Measurements from ENCODE around the gene LINC00305. TPM values are rescaled to one million over a fixed set of nuclear protein-coding genes. Genes with fewer than 3 reads are reported as not detected.

Gene LINC00305
- total and polyA plus RNA-seq, 2 donors from 2014 or later: not detected

- intact Hi-C loops (cut with DNase I): no loop called here
- no peak for DNase-seq
- Histone ChIP-seq H3K9me3 (ENCODE audit: control insufficient read depth in 2 of 3, insufficient read depth in 1 of 3, low read length in 3 of 3) (no peaks in the 10 kb centered on the region), H3K9ac (ENCODE audit: low read length in 3 of 3) (no peak overlapping the region), H3K27me3 (ENCODE audit: control insufficient read depth, insufficient read depth, low read length) (no peaks in the 10 kb centered on the region), H3K27ac (ENCODE audit: low read depth in 2 of 2, low read length in 2 of 2) (no peak overlapping the region), H3K36me3 (ENCODE audit: control insufficient read depth in 2 of 3, insufficient read depth in 3 of 3, low read length in 3 of 3) (no peaks in the 10 kb centered on the region), H3K4me1 (ENCODE audit: control insufficient read depth in 2 of 3, insufficient read depth in 2 of 3, low read depth in 1 of 3, low read length in 3 of 3) (no peaks in the 10 kb centered on the region), H3K4me3 (ENCODE audit: low read length in 3 of 3) (no peak overlapping the region)
- TF ChIP-seq CTCF (IDR thresholded peaks at IDR 0.05; ENCODE audit: borderline replicate concordance, extremely low read depth, insufficient read depth): no peak
- no peak for FAIRE-seq
Observed at GRCh38 chr18:64127172-64127571, 21.7 kb downstream of the LINC00305 start.

GRCh38 chr18:64119916-64120315 is 29.0 kb downstream of the LINC00305 start:
- intact Hi-C loops (cut with DNase I): no loop called here
- no peak for DNase-seq
- no peak for TF ChIP-seq CTCF (IDR thresholded peaks at IDR 0.05; ENCODE audit: borderline replicate concordance, extremely low read depth, insufficient read depth)
- H3K9ac ChIP-seq (ENCODE audit: low read length in 3 of 3): no peak overlapping the region
- no peak overlapping the region for H3K4me3 ChIP-seq (ENCODE audit: low read length in 3 of 3)
- H3K27ac ChIP-seq (ENCODE audit: low read depth in 2 of 2, low read length in 2 of 2): no peak overlapping the region
- H3K9me3 ChIP-seq (ENCODE audit: control insufficient read depth in 2 of 3, insufficient read depth in 1 of 3, low read length in 3 of 3): no peaks in the 10 kb centered on the region
- H3K36me3 ChIP-seq (ENCODE audit: control insufficient read depth in 2 of 3, insufficient read depth in 3 of 3, low read length in 3 of 3): no peaks in the 10 kb centered on the region
- H3K27me3 ChIP-seq (ENCODE audit: control insufficient read depth, insufficient read depth, low read length): no peaks in the 10 kb centered on the region
- no peaks in the 10 kb centered on the region for H3K4me1 ChIP-seq (ENCODE audit: control insufficient read depth in 2 of 3, insufficient read depth in 2 of 3, low read depth in 1 of 3, low read length in 3 of 3)
- no peak for FAIRE-seq

GRCh38 chr18:64118406-64118805 is 30.5 kb downstream of the LINC00305 start:
- FAIRE-seq (no peak), DNase-seq (no peak)
- H3K9ac ChIP-seq (ENCODE audit: low read length in 3 of 3): no peak overlapping the region
- H3K27ac ChIP-seq (ENCODE audit: low read depth in 2 of 2, low read length in 2 of 2): no peak overlapping the region
- no peak for TF ChIP-seq CTCF (IDR thresholded peaks at IDR 0.05; ENCODE audit: borderline replicate concordance, extremely low read depth, insufficient read depth)
- H3K27me3 ChIP-seq (ENCODE audit: control insufficient read depth, insufficient read depth, low read length): no peaks in the 10 kb centered on the region
- H3K4me3 ChIP-seq (ENCODE audit: low read length in 3 of 3): no peak overlapping the region
- no peaks in the 10 kb centered on the region for H3K4me1 ChIP-seq (ENCODE audit: control insufficient read depth in 2 of 3, insufficient read depth in 2 of 3, low read depth in 1 of 3, low read length in 3 of 3)
- H3K36me3 ChIP-seq (ENCODE audit: control insufficient read depth in 2 of 3, insufficient read depth in 3 of 3, low read length in 3 of 3): no peaks in the 10 kb centered on the region
- H3K9me3 ChIP-seq (ENCODE audit: control insufficient read depth in 2 of 3, insufficient read depth in 1 of 3, low read length in 3 of 3): no peaks in the 10 kb centered on the region
- intact Hi-C loops (cut with DNase I): no loop called here

- FAIRE-seq: no peak
- no peak overlapping the region for H3K9ac ChIP-seq (ENCODE audit: low read length in 3 of 3)
- intact Hi-C loops (cut with DNase I): no loop called here
Observed at GRCh38 chr18:64116571-64117175, 32.2 kb downstream of the LINC00305 start.

More at GRCh38 chr18:64116571-64117175, 32.2 kb downstream of the LINC00305 start:
- H3K4me3 ChIP-seq (ENCODE audit: low read length in 3 of 3): no peak overlapping the region
- H3K27me3 ChIP-seq (ENCODE audit: control insufficient read depth, insufficient read depth, low read length): no peaks in the 10 kb centered on the region
- DNase-seq: no peak
- no peak for TF ChIP-seq CTCF (IDR thresholded peaks at IDR 0.05; ENCODE audit: borderline replicate concordance, extremely low read depth, insufficient read depth)
- no peaks in the 10 kb centered on the region for H3K4me1 ChIP-seq (ENCODE audit: control insufficient read depth in 2 of 3, insufficient read depth in 2 of 3, low read depth in 1 of 3, low read length in 3 of 3)
- no peaks in the 10 kb centered on the region for H3K9me3 ChIP-seq (ENCODE audit: control insufficient read depth in 2 of 3, insufficient read depth in 1 of 3, low read length in 3 of 3)
- no peak overlapping the region for H3K27ac ChIP-seq (ENCODE audit: low read depth in 2 of 2, low read length in 2 of 2)
- H3K36me3 ChIP-seq (ENCODE audit: control insufficient read depth in 2 of 3, insufficient read depth in 3 of 3, low read length in 3 of 3): no peaks in the 10 kb centered on the region
